GM21723 (cell line): ENCODE data around the gene MBTD1.
A peak's percentile ranks its signal among the peaks of the same experiment; 100 is the strongest.
"Not testable (repeated sequence)": the region's sequence is repeated elsewhere in the genome, so short reads cannot be mapped to it uniquely, and the experiment has no call there.

Source experiments
- ATAC-seq: cut with Tn5 transposase; IDR thresholded peaks from one replicate; pipeline ENCODE4 v1.9.1; 2021; ENCODE audit warnings: mild to moderate bottlenecking, moderate library complexity; ENCODE audit not compliant: unreplicated experiment

MBTD1 gene

GRCh38 chr17:51191895-51192294 is 68.0 kb downstream of the MBTD1 start:
- no peak for ATAC-seq

GRCh38 chr17:51189628-51190027 is 70.2 kb downstream of the MBTD1 start:
- ATAC-seq: no peak

GRCh38 chr17:51189162-51189561 is 70.7 kb downstream of the MBTD1 start:
- ATAC-seq: no peak

- ATAC-seq: no peak
Observed at GRCh38 chr17:51188271-51188833, 71.5 kb downstream of the MBTD1 start.

- ATAC-seq: no peak
Observed at GRCh38 chr17:51185763-51186332, 74.0 kb downstream of the MBTD1 start.

- ATAC-seq: no peak
Observed at GRCh38 chr17:51184124-51184523, 75.7 kb downstream of the MBTD1 start.

- ATAC-seq: no peak
Observed at GRCh38 chr17:51180486-51180885, 79.4 kb downstream of the MBTD1 start.

- not testable (repeated sequence) for ATAC-seq
Observed at GRCh38 chr17:51172030-51172429, 87.8 kb downstream of the MBTD1 start.

- ATAC-seq: no peak
Observed at GRCh38 chr17:51170736-51171135, 89.1 kb downstream of the MBTD1 start.

GRCh38 chr17:51169340-51169739 is 90.5 kb downstream of the MBTD1 start:
- no peak for ATAC-seq

GRCh38 chr17:51166987-51167931 is 92.6 kb downstream of the MBTD1 start:
- peak; percentile 52 for ATAC-seq

- peak; percentile 88 for ATAC-seq
Observed at GRCh38 chr17:51166198-51166986, 93.5 kb downstream of the MBTD1 start, which contains the start of gene NME2. NME2 (plus strand) TSS chr17:51166411; CDS start chr17:51166831, 420 bp downstream.

GRCh38 chr17:51165680-51166197 is 94.1 kb downstream of the MBTD1 start:
- ATAC-seq: no peak

GRCh38 chr17:51164911-51165679 is 94.8 kb downstream of the MBTD1 start:
- ATAC-seq: no peak

- no peak for ATAC-seq
Observed at GRCh38 chr17:51161541-51161940, 98.3 kb downstream of the MBTD1 start.

GRCh38 chr17:51159604-51160003 is 100.2 kb downstream of the MBTD1 start:
- ATAC-seq: no peak

- no peak for ATAC-seq
Observed at GRCh38 chr17:51155416-51155815, 104.4 kb downstream of the MBTD1 start.

- no peak for ATAC-seq
Observed at GRCh38 chr17:51154176-51154575, 105.7 kb downstream of the MBTD1 start.

- ATAC-seq: peak; percentile 92
Observed at GRCh38 chr17:51153210-51154072, 106.4 kb downstream of the MBTD1 start, which contains the start of gene NME1. NME1 (plus strand) TSS chr17:51153559; CDS start chr17:51155655, 2,096 bp downstream.
